ENCODE data around the gene PLXDC2.

PLXDC2 gene

GRCh38 chr10:20232079-20232705, 416.0 kb downstream of the PLXDC2 start:
- DNase-seq: no peak

GRCh38 chr10:20233423-20233822, 417.2 kb downstream of the PLXDC2 start:
- no peak for DNase-seq

GRCh38 chr10:20234579-20234978, 418.3 kb downstream of the PLXDC2 start:
- no peak for DNase-seq

- no peak for DNase-seq
Observed at GRCh38 chr10:20237091-20237570, 420.9 kb downstream of the PLXDC2 start.

GRCh38 chr10:20237586-20237985, 421.4 kb downstream of the PLXDC2 start:
- DNase-seq: no peak

- DNase-seq: no peak
Observed at GRCh38 chr10:20240643-20241042, 424.4 kb downstream of the PLXDC2 start.

GRCh38 chr10:20247454-20247853, 431.2 kb downstream of the PLXDC2 start:
- DNase-seq: no peak

- no peak for DNase-seq
Observed at GRCh38 chr10:20247891-20248708, 431.9 kb downstream of the PLXDC2 start.

- DNase-seq: no peak
Observed at GRCh38 chr10:20254078-20254477, 437.8 kb downstream of the PLXDC2 start.

GRCh38 chr10:20254497-20254896, 438.3 kb downstream of the PLXDC2 start:
- DNase-seq: no peak

GRCh38 chr10:20256969-20257368, 440.7 kb downstream of the PLXDC2 start:
- DNase-seq: no peak

GRCh38 chr10:20257422-20257821, 441.2 kb downstream of the PLXDC2 start:
- no peak for DNase-seq

- DNase-seq: no peak
Observed at GRCh38 chr10:20265146-20265545, 448.9 kb downstream of the PLXDC2 start.

GRCh38 chr10:20267734-20268133, 451.5 kb downstream of the PLXDC2 start:
- no peak for DNase-seq

- DNase-seq: no peak
Observed at GRCh38 chr10:20271490-20271889, 455.3 kb downstream of the PLXDC2 start.

GRCh38 chr10:20272608-20273007, 456.4 kb downstream of the PLXDC2 start:
- no peak for DNase-seq

- DNase-seq: no peak
Observed at GRCh38 chr10:20274571-20274970, 458.3 kb downstream of the PLXDC2 start.

- DNase-seq: no peak
Observed at GRCh38 chr10:20276127-20276979, 460.1 kb downstream of the PLXDC2 start.

- no peak for DNase-seq
Observed at GRCh38 chr10:20277820-20278219, 461.6 kb downstream of the PLXDC2 start.

- no peak for DNase-seq
Observed at GRCh38 chr10:20281579-20281978, 465.3 kb downstream of the PLXDC2 start.

- no peak for DNase-seq
Observed at GRCh38 chr10:20287586-20287985, 471.4 kb downstream of the PLXDC2 start.

GRCh38 chr10:20288060-20288459, 471.8 kb downstream of the PLXDC2 start:
- no peak for DNase-seq

- DNase-seq: no peak
Observed at GRCh38 chr10:20289070-20289828, 473.0 kb downstream of the PLXDC2 start.

All from CD4-positive, alpha-beta T cell treated with Interleukin-4 for 1 hour (primary cell).